OCI-LY7 (cell line): ENCODE measurements around the gene TLR6.
"Not testable (repeated sequence)": the region's sequence is repeated elsewhere in the genome, so short reads cannot be mapped to it uniquely, and the experiment has no call there.

ENCODE experiments used
- CTCF ChIP-seq: fragments of 200-600 bp; sonication (generic); conservative IDR thresholded peaks from 2 replicates; pipeline ENCODE4 v1.5.1; 2014; ENCODE audit warnings: mild to moderate bottlenecking, antibody characterized with exemption, low read length, moderate library complexity, mixed read lengths
- EZH2phosphoT487 ChIP-seq: fragments of 200-600 bp; sonication (generic); IDR thresholded peaks from 2 replicates; pipeline ENCODE4 v1.6.1; 2018; ENCODE audit warnings: low read depth, borderline replicate concordance, mild to moderate bottlenecking, mixed run types, antibody characterized with exemption, low read length, moderate library complexity, mixed read lengths

GRCh38 chr4:38806251-38806650, 50.4 kb downstream of the TLR6 start:
- not testable (repeated sequence) for TF ChIP-seq CTCF, EZH2phosphoT487
